ENCODE results near the gene PCNX1. TPM values are rescaled to one million over a fixed set of nuclear protein-coding genes. Genes with fewer than 3 reads are reported as not detected.

Gene PCNX1
- total RNA-seq, 1 experiment from 2014 or later = 48.0 TPM

- Histone ChIP-seq H2BK15ac (ENCODE audit: low read depth, low read length) (no peak overlapping the region), H4K5ac (ENCODE audit: insufficient read length, low read depth, low read length) (no peak overlapping the region), H3K23ac (ENCODE audit: insufficient read length, low read depth, low read length) (no peak overlapping the region), H3K4me1 (ENCODE audit: insufficient read depth, low read length) (no peaks in the 10 kb centered on the region), H3K4ac (ENCODE audit: low read depth, low read length) (no peak overlapping the region), H3K9ac (ENCODE audit: extremely low read depth, insufficient read length, low read length) (no peak overlapping the region), H3K4me2 (ENCODE audit: insufficient read depth, insufficient read length, low read length) (no peak overlapping the region), H3K56ac (ENCODE audit: insufficient read length, low read depth, low read length) (no peak overlapping the region), H2BK20ac (ENCODE audit: low read depth, low read length, poor library complexity, severe bottlenecking) (no peak overlapping the region), H2BK5ac (ENCODE audit: insufficient read length, low read length) (no peak overlapping the region), H3K9me3 (ENCODE audit: control insufficient read depth, low read depth, low read length) (no peaks in the 10 kb centered on the region), H4K91ac (ENCODE audit: insufficient read length, low read depth, low read length) (no peak overlapping the region), H3K27ac (ENCODE audit: insufficient read length, low read depth, low read length) (no peak overlapping the region), H3K27me3 (ENCODE audit: insufficient read depth, low read length) (no peaks in the 10 kb centered on the region), H4K8ac (replicated peaks; ENCODE audit: insufficient read length, low read depth, low read length) (no peak overlapping the region), H4K20me1 (ENCODE audit: control insufficient read depth, insufficient read depth, insufficient read length) (no peaks in the 10 kb centered on the region), H2BK12ac (ENCODE audit: insufficient read length, low read depth, low read length) (no peak overlapping the region), H2BK120ac (ENCODE audit: low read depth, low read length, poor library complexity, severe bottlenecking) (no peak overlapping the region), H3K23me2 (ENCODE audit: insufficient read length, low read depth, low read length, poor library complexity, severe bottlenecking) (no peaks in the 10 kb centered on the region), H2AFZ (ENCODE audit: low read length) (no peak overlapping the region), H3T11ph (ENCODE audit: low read length) (no peak overlapping the region), H3K14ac (ENCODE audit: insufficient read depth, low read length) (no peak overlapping the region), H3K79me2 (ENCODE audit: insufficient read depth, low read length) (no peaks in the 10 kb centered on the region; the same call in 1 of the 2 replicates), H2AK5ac (ENCODE audit: insufficient read length, low read length) (no peak overlapping the region), H3K18ac (ENCODE audit: insufficient read length, low read depth, low read length) (no peak overlapping the region), H3K79me1 (ENCODE audit: insufficient read depth, low read depth, low read length, poor library complexity, severe bottlenecking) (peaks cover 2% of the 10 kb centered on the region)
- no peaks in the 10 kb centered on the region for H3K4me1 Mint-ChIP-seq
- H3K36me3 Mint-ChIP-seq (ENCODE audit: insufficient read depth in 1 of 3, low read depth in 3 of 3) = peaks cover 15 to 26% (median 15%) of the 10 kb centered on the region in 3 experiments
- H3K4me3 Mint-ChIP-seq = no peak overlapping the region
- no peak for DNase-seq
- no peaks in the 10 kb centered on the region for H3K27me3 Mint-ChIP-seq (ENCODE audit: low read depth)
- no CpG with 5 or more reads among the region's 2 CpGs for WGBS (ENCODE audit: extremely low coverage, insufficient read length, low lambda C conversion rate)
- no peak for TF ChIP-seq CTCF (conservative IDR thresholded peaks at IDR 0.05)
- no peak overlapping the region for H3K27ac Mint-ChIP-seq
- no peaks in the 10 kb centered on the region for H3K9me3 Mint-ChIP-seq
These were observed 50.5 kb downstream of the PCNX1 start for GRCh38 chr14:70957710-70958109.

Data from H9 (cell line).